PFSK-1 (cell line): ENCODE data around the gene RPUSD3.

Experiments
- POLR2AphosphoS5 ChIP-seq: IDR thresholded peaks from 2 replicates; pipeline ENCODE4 v1.6.1; 2012; ENCODE audit warnings: low read depth, mild to moderate bottlenecking, control low read depth, low read length, moderate library complexity
- REST ChIP-seq, 2 experiments: IDR thresholded peaks; 2 replicates each; pipeline versions ENCODE4 v1.6.1 to v1.8.0; 2011 to 2012; ENCODE audit warnings: low read depth in 2 of 2, low read length in 2 of 2, control low read depth in 1 of 2, inconsistent platforms in 1 of 2, mild to moderate bottlenecking in 1 of 2, moderate library complexity in 1 of 2; ENCODE audit not compliant: insufficient read depth in 1 of 2
- TAF1 ChIP-seq: IDR thresholded peaks from 2 replicates; pipeline ENCODE4 v1.6.1; 2012; ENCODE audit warnings: low read length, control low read depth, borderline replicate concordance; ENCODE audit not compliant: insufficient read depth

- TF ChIP-seq POLR2AphosphoS5 (no peak), REST (IDR thresholded peaks at IDR 0.05; ENCODE audit: insufficient read depth in 1 of 2, low read depth in 2 of 2, low read length in 2 of 2) (no peak), TAF1 (no peak)
Measured at GRCh38 chr3:9838856-9839255, 5.0 kb downstream of the RPUSD3 start.
